Large intestine (tissue), 12 donors: ENCODE results near the gene FKBP15. TPM values are rescaled to one million over a fixed set of nuclear protein-coding genes. Genes with fewer than 3 reads are reported as not detected.

ENCODE experiments used
- DNase-seq, 2 donors: peaks; one replicate each; pipeline versions ENCODE4 v3.0.0 to v3.0.0-alpha.2; 2013
- H3K27ac ChIP-seq: one replicate; pipeline ENCODE4 v1.5.1; 2013; ENCODE audit warnings: low read length
- H3K27me3 ChIP-seq: 2 replicates; pipeline ENCODE4 v1.6.1; 2013; ENCODE audit warnings: low read length; ENCODE audit not compliant: control insufficient read depth, insufficient read depth
- H3K36me3 ChIP-seq: 2 replicates; pipeline ENCODE4 v1.6.1; 2013; ENCODE audit warnings: low read length; ENCODE audit not compliant: control insufficient read depth, insufficient read depth
- H3K4me1 ChIP-seq: one replicate; pipeline ENCODE4 v1.6.1; 2013; ENCODE audit warnings: low read length; ENCODE audit not compliant: control insufficient read depth, insufficient read depth
- H3K4me3 ChIP-seq: one replicate; pipeline ENCODE4 v1.5.1; 2013; ENCODE audit warnings: low read length
- H3K9me3 ChIP-seq: one replicate; pipeline ENCODE4 v1.6.1; 2013; ENCODE audit warnings: mild to moderate bottlenecking, low read depth, low read length, moderate library complexity; ENCODE audit not compliant: control insufficient read depth
- WGBS: methylation state at CpG from one replicate; pipeline ENCODE4 v1.1.5; 2013; ENCODE audit warnings: low lambda C conversion rate; ENCODE audit not compliant: insufficient coverage; 5-methylcytosine and 5-hydroxymethylcytosine counted together
- long read RNA-seq, 11 donors: transcript quantifications; one replicate each; lab custom pipeline, GENCODE V29; 2026
- polyA plus RNA-seq: library from polyadenylated mRNA; unstranded; fragments of 120-200 nt; gene quantifications from one replicate; pipeline ENCODE4 v1.2.1, GENCODE V29; 2013

FKBP15 gene
- polyA plus RNA-seq: 23.1 TPM
- long read RNA-seq, donor 1: 0 reads
- long read RNA-seq, donor 2, partial matches to known transcripts: 6 of 9 reads
- long read RNA-seq, donor 2, other reads (novel, unspliced or antisense): 0 of 9 reads
- long read RNA-seq, donor 3: 0 reads
- long read RNA-seq, donor 4: 0 reads
- long read RNA-seq, donor 5, full-length matches to known transcripts: 1 of 1 reads
- long read RNA-seq, donor 5, partial matches to known transcripts: 0 of 1 reads
- long read RNA-seq, donor 5, other reads (novel, unspliced or antisense): 0 of 1 reads
- long read RNA-seq, donor 6: 0 reads
- long read RNA-seq, donor 7, full-length matches to known transcripts: 1 of 1 reads
- long read RNA-seq, donor 7, partial matches to known transcripts: 0 of 1 reads
- long read RNA-seq, donor 7, other reads (novel, unspliced or antisense): 0 of 1 reads
- long read RNA-seq, donor 8, partial matches to known transcripts: 0 of 2 reads
- long read RNA-seq, donor 8, other reads (novel, unspliced or antisense): 0 of 2 reads
- long read RNA-seq, donor 9, partial matches to known transcripts: 0 of 2 reads
- long read RNA-seq, donor 9, other reads (novel, unspliced or antisense): 0 of 2 reads
- long read RNA-seq, donor 10, full-length matches to known transcripts: 1 of 1 reads
- long read RNA-seq, donor 10, partial matches to known transcripts: 0 of 1 reads
- long read RNA-seq, donor 10, other reads (novel, unspliced or antisense): 0 of 1 reads
- long read RNA-seq, donor 11, full-length matches to known transcripts: 3 of 3 reads
- long read RNA-seq, donor 11, partial matches to known transcripts: 0 of 3 reads
- long read RNA-seq, donor 11, other reads (novel, unspliced or antisense): 0 of 3 reads

DNA sequence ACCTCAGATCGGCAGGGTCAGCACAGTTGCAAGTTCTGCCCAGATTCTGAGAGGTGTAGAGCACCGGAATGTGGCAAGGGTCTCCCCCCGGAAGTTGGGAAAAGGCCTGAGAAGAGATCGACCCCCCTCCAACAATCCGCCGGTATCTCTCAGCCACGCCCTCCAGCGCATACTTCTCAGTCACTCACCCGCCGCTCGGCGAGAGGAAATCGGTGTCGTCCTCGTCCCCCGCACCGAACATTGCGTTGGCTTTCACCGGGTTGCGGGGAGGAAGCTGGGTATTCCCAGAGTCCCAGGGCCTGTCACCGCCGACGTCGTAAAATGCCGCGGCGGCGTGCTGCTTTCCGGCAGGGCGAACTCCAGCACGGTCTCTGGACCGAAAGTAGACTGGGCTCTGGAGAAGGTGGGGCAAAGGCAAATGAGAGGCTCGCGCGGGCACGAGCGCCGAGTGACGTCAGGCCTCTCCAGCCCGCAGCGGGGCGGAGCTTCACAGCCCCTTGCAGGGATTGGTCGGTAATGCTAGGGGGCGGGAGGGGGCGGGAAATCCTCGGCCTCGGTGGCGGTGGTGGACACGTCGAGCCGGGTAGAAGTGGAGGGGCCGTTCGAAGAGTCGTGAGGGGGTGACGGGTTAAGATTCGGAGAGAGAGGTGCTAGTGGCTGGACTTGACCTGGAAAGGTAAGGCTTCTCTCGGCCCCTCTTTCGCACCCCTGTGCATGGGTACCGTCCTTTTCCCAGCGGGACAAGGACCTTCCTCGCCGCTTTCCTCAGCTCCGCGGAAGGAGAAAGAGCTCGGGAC lies at the start of gene FKBP15, which contains the start of gene SLC31A1:
TSS of gene FKBP15 (minus strand) at position 275 of the 797 bp plus-strand sequence. CDS start at position 241, 34 bp downstream.
TSS of gene SLC31A1 (plus strand) at position 542 of the 797 bp plus-strand sequence. CDS start 34,605 bp downstream, outside the sequence.
- Histone ChIP-seq H3K27me3 (no peaks in the 10 kb centered on the region), H3K9me3 (no peaks in the 10 kb centered on the region), H3K4me3 (peak within 1 kb of the TSS; percentile 85), H3K36me3 (peaks cover 3% of the 10 kb centered on the region), H3K27ac (peak within 1 kb of the TSS; percentile 95), H3K4me1 (peaks cover 11% of the 10 kb centered on the region)
- 0% methylated on average over 2 of the region's 65 CpGs for WGBS
- peak; percentile 99 to 100 for DNase-seq

GRCh38 chr9:113269871-113270270 lies 48.8 kb upstream of the FKBP15 start:
- no peak for DNase-seq
- no peaks in the 10 kb centered on the region for H3K9me3 ChIP-seq
- H3K27ac ChIP-seq: peak overlapping the region; percentile 28
- no peaks in the 10 kb centered on the region for H3K27me3 ChIP-seq
- peaks cover 22% of the 10 kb centered on the region for H3K4me1 ChIP-seq
- H3K36me3 ChIP-seq: peaks cover 42% of the 10 kb centered on the region
- WGBS: no CpG with 5 or more reads among the region's 2 CpGs
- H3K4me3 ChIP-seq: no peak overlapping the region

- H3K4me3 ChIP-seq: no peak overlapping the region
These were observed 48.3 kb upstream of the FKBP15 start for GRCh38 chr9:113269355-113269754.

DNA sequence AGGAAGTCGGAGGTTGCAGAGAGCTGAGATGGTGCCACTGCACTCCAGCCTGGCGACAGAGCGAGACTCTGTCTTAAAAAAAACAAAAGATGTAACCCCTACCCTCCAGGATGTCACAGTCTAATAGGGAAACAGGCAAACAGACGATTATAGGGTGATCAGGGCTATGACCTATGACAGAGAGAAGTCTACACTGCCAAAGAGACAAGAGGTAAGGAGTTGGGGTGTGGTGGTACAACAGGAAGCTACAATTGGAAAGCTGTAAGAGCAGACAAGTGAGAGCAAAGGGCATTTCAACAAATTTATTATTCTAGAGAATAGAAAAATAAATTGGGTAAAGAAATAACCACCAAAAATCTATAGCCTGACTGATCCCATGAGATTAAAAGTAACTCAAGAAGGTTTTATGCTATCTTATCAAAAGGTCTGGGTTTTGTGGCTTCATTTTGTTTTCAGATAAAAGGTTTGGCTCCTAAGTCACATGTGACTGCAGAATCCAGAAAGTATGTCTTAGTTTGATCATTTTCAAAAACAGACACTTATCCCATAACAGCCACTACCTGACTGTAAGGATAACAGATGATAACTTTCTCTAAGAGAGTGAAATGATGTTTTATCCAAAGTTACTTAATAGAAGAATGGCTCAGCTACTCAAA lies 47.0 kb upstream of the FKBP15 start:
- no peaks in the 10 kb centered on the region for H3K9me3 ChIP-seq
- no peak for DNase-seq
- no peaks in the 10 kb centered on the region for H3K27me3 ChIP-seq
- H3K4me3 ChIP-seq: no peak overlapping the region
- H3K36me3 ChIP-seq: peaks cover 42% of the 10 kb centered on the region
- 94% methylated on average over 3 of the region's 4 CpGs for WGBS
- peaks cover 17% of the 10 kb centered on the region for H3K4me1 ChIP-seq
- no peak overlapping the region for H3K27ac ChIP-seq

More at GRCh38 chr9:113269355-113269754, 48.3 kb upstream of the FKBP15 start:
- Histone ChIP-seq H3K4me1 (peaks cover 22% of the 10 kb centered on the region), H3K27me3 (no peaks in the 10 kb centered on the region), H3K27ac (peak overlapping the region; percentile 37), H3K9me3 (no peaks in the 10 kb centered on the region), H3K36me3 (peaks cover 42% of the 10 kb centered on the region)
- peak; percentile 26 to 51 for DNase-seq
- WGBS: 70% methylated on average over 2 of the region's 2 CpGs

GRCh38 chr9:113266174-113266573 lies 45.1 kb upstream of the FKBP15 start:
- no peaks in the 10 kb centered on the region for H3K27me3 ChIP-seq
- H3K36me3 ChIP-seq: peaks cover 30% of the 10 kb centered on the region
- peaks cover 22% of the 10 kb centered on the region for H3K4me1 ChIP-seq
- no peak for DNase-seq
- WGBS: no CpG with 5 or more reads among the region's 3 CpGs
- H3K9me3 ChIP-seq: no peaks in the 10 kb centered on the region
- no peak overlapping the region for H3K27ac ChIP-seq
- no peak overlapping the region for H3K4me3 ChIP-seq

DNA sequence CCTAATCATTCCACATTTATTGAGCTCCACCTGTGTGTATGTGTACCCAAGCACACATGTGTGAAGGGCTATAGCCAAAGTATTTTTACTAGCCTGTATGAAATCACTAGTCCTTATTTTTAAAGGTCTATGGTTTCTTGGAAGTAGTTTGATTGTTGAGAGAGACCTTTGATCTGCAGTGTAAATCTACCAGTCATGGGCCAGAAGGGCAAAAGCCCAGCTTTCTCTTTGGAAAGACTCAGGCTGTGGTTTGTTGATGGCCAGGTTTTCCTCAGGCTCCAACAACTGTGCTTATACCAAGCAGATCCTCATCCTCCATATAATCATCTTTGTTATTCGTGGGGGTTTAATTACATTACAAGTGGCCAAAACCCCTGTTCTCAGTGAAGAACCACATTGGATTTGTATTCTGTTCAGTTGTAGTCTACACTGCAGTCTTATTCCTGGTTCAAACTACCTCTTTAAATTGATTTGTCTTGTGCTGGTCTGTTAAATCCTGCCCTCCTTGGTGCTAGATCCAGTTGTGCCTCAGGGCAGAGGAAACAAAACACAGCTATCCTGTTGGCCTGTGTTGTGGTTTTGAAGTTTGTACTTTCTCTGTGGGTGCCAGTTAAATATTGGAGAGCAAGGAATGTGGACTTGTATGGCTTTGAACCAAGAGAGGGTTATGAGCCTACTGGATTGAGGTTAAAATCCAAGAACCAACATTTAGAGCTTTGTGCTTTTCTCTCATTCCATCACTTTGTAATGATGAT lies 41.0 kb upstream of the FKBP15 start:
- Histone ChIP-seq H3K27ac (peak overlapping the region; percentile 53), H3K4me3 (no peak overlapping the region), H3K36me3 (peaks cover 33% of the 10 kb centered on the region), H3K27me3 (no peaks in the 10 kb centered on the region), H3K4me1 (peaks cover 8% of the 10 kb centered on the region), H3K9me3 (no peaks in the 10 kb centered on the region)
- DNase-seq: peak; percentile 29 to 67
- no CpG with 5 or more reads among the region's 1 CpG for WGBS

DNA sequence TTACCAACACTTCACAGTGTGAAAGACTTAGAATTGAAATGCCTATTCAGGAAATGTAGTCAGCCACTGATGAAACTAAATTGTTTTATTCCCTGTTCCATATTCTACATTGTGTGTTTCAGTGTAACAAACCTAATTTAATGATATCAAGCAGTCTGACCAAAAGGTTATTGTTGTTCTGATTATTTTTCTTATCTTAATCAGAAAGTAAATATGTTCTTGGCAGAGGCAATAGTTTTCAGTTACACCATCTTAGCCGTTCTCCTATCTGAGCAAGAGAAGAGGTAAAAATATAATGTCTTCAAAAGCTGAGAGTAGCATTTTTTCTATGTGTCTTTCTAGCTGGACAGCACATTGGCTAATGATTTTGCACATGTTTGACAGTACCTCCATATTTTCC lies 37.2 kb upstream of the FKBP15 start:
- H3K27ac ChIP-seq: no peak overlapping the region
- H3K9me3 ChIP-seq: no peaks in the 10 kb centered on the region
- no peaks in the 10 kb centered on the region for H3K27me3 ChIP-seq
- WGBS: 40% methylated on average over 1 of the region's 1 CpG
- H3K4me3 ChIP-seq: no peak overlapping the region
- no peak for DNase-seq
- peaks cover 8% of the 10 kb centered on the region for H3K4me1 ChIP-seq
- H3K36me3 ChIP-seq: peaks cover 32% of the 10 kb centered on the region

- Histone ChIP-seq H3K4me3 (no peak overlapping the region), H3K9me3 (no peaks in the 10 kb centered on the region), H3K4me1 (peaks cover 8% of the 10 kb centered on the region), H3K27ac (no peak overlapping the region), H3K36me3 (peaks cover 30% of the 10 kb centered on the region), H3K27me3 (no peaks in the 10 kb centered on the region)
- DNase-seq: no peak
- 100% methylated on average over 1 of the region's 3 CpGs for WGBS
These were observed 36.8 kb upstream of the FKBP15 start for GRCh38 chr9:113257863-113258262.

DNA sequence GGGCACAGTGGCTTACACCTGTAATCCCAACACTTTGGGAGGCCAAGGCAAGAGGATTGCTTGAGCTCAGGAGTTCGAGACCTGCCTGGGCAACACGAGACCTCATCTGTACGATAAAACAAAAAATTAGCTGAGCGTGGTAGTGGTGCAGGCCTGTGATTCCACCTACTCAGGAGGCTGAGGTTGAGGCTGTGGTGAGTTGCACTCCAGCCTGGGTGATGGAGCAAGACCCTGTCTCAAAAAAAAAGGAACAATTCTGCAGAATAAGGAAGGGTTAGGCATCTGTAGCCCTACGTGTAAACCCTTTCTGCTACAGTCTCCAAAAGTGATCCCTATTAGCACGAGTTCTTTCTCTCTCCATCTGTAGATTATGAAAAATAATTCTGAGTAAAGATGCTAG lies 34.4 kb upstream of the FKBP15 start:
- DNase-seq: no peak
- no peak overlapping the region for H3K27ac ChIP-seq
- no peaks in the 10 kb centered on the region for H3K4me1 ChIP-seq
- WGBS: no CpG with 5 or more reads among the region's 6 CpGs
- H3K36me3 ChIP-seq: peaks cover 24% of the 10 kb centered on the region
- no peak overlapping the region for H3K4me3 ChIP-seq
- no peaks in the 10 kb centered on the region for H3K27me3 ChIP-seq
- no peaks in the 10 kb centered on the region for H3K9me3 ChIP-seq
